GM18502 (cell line): ENCODE measurements around the gene KCNQ5.
"Not testable (repeated sequence)": the region's sequence is repeated elsewhere in the genome, so short reads cannot be mapped to it uniquely, and the experiment has no call there.

Experiments used
- ATAC-seq: cut with Tn5 transposase; IDR thresholded peaks from one replicate; pipeline ENCODE4 v1.9.1; 2021; ENCODE audit warnings: mild to moderate bottlenecking; ENCODE audit not compliant: unreplicated experiment, poor library complexity

KCNQ5 gene

GRCh38 chr6:72873433-72873832 is 251.6 kb downstream of the KCNQ5 start:
- no peak for ATAC-seq

DNA sequence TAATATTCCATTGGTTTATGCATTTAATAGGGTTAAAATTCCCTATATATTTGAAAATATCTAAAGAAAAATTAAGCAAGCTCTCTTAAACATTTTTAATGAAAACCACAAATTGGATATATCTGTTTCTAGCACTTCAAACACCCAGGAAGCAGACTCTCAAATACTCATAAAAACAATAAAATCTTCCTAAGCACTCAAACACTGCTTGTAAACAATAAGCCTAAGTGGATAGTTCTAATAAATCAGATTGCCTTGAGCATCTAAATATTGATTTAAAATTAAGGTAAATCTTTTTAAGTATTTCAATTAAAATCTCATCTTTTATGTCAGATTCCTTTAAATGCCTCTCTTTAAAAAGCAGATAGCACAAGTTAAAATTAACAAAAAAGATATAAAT is 254.4 kb downstream of the KCNQ5 start:
- no peak for ATAC-seq

GRCh38 chr6:72886170-72886569 is 264.3 kb downstream of the KCNQ5 start:
- ATAC-seq: no peak

GRCh38 chr6:72890233-72890632 is 268.4 kb downstream of the KCNQ5 start:
- ATAC-seq: no peak

GRCh38 chr6:72890671-72891070 is 268.8 kb downstream of the KCNQ5 start:
- no peak for ATAC-seq

DNA sequence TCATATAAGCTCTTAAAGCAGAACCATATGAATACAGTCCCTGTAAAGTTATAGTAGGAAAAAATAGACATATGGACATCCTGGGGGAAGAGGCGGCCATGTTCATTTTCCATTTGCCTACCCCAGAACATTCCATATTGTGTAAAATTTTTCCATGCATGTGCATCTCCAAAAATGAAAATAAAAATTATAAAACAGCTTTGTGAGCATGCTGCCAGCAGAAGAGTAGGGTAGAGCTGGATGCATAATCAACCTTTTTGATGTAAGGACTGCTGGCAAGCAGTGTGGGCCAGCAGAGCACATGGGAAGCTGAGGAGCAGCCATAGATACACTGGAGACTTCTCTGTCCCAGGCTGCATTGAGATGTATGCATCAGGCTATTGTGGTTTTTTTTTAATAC is 271.0 kb downstream of the KCNQ5 start:
- ATAC-seq: no peak

DNA sequence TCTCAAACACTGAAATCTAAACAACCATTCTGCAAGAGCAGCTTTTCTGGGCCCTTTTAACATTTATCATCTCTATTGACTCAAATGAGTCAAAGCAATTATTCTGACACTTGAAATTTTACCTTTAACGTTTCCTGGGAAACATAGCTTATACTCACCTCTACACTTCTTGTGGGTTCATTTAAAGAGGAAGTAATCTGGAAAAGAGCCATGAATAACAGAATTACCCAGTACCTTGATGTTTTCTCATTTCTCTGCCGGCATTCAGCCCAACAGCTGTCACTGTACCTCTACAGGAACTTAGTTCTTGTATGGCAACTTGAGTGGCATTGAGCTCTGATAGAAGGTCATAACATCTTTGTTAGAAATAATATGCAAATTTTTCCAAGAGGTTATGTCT is 272.2 kb downstream of the KCNQ5 start:
- no peak for ATAC-seq

DNA sequence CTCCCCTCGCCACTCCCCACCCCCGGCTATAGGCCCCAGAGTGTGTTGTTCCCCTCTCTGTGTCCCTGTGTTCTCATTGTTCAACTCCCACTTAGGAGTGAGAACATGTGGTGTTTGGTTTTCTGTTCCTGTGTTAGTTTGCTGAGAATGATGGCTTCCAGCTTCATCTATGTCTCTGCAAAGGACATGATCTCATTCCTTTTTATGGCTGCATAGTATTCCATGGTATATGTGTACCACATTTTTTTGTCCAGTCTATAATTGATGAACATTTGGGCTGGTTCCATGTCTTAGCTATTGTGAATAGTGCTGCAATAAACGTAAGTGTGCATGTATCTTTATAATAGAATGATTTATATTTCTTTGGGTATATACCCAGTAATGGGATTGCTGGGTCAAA is 276.4 kb downstream of the KCNQ5 start:
- not testable (repeated sequence) for ATAC-seq

- no peak for ATAC-seq
Observed at GRCh38 chr6:72905705-72906478, 284.0 kb downstream of the KCNQ5 start.

DNA sequence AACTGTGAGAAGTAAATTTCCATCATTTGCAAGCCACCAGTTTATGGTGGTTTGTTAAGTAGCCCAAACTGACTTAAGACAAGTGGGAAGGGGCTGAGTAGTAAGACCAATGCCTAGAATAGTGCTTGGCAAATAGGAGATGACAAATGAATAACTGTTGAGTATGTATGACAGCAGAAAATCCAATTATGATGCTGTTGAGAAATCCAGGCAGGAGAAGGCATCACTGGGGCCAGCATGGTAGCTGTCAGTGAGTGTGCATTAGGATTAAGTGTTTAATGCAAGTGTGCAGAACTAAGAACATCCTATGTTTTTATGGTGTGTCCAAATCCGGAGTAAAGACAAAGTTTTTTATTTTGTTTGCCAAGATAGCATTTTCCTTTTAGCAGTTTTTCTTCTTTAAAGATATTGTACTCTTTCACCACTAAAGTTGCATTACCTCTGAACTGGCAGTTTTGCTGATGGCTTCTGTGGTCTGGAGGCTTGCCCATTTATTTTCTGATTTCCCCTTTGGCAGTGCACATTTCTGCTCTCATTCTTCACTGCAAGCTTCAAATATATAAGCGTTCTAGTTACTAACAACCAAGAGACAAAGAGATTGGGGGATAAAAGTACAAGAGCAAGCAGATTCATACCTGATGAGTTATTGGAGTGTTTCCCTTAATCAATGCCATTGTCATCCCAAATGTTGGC is 289.7 kb downstream of the KCNQ5 start:
- ATAC-seq: no peak

DNA sequence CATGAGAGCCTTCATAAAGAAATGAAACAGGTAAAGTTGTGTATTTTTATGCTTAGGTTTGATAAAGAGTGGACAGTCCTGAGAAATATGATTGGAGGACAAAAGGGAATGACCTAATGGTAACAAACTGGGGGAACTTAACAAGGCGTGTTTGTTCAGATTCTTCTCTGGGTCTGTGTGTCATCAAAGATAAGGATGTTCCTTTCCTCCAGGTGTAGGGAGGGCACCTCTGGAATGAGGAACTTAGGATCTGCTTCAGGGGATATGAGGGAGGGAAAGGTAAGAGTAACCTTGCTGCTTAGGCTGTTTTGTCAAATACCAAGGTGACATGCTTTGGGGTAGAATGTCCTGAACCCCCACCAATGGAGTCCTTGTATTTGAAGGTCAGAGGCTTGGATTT is 291.9 kb downstream of the KCNQ5 start:
- no peak for ATAC-seq

- no peak for ATAC-seq
Observed at GRCh38 chr6:72916298-72916697, 294.4 kb downstream of the KCNQ5 start.

GRCh38 chr6:72916906-72917305 is 295.0 kb downstream of the KCNQ5 start:
- no peak for ATAC-seq

DNA sequence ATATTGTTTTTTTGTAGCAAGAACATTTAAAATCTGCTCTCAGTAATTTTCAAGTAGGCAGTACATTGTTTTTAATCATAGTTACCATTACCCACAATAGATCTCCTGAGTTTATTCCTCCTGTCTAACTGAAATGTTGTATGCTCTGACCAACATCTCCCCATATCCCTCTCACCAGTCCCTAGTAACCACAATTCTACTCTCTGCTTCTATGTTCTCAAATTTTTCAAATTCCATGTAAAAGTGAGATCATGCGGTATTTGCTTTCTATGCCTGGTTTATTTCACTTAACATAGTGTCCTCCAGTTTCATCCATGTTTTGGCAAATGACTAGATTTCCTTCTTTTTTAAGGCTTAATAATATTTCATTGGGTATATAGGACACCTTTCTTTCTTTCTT is 300.5 kb downstream of the KCNQ5 start:
- ATAC-seq: no peak

GRCh38 chr6:72925136-72925535 is 303.3 kb downstream of the KCNQ5 start:
- no peak for ATAC-seq

DNA sequence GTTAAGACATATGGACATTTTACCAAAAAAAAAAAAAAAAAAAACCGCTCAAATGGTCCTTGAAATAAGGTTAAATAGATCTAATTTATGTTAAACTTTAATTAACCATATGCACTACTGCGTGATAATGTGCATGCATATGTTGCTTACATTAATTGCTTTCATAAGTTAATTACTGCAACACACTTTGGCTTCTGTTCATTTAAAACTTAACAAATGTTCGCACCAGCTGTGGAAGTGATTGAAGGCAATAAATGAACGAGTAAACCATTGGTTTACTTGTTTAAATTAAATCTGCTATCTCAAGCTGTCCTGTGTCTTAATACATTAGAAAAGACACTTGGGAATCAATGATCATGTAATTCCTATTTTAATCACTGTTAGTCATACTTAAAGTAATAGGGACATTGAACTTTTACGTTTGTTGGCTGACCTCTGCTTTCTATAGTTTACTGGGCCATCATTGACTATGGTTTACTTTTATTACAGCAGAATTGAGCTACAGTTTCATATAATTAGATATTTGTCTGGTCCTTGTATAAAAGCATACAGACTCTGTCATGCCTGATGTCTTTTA is 308.8 kb downstream of the KCNQ5 start:
- ATAC-seq: no peak

- ATAC-seq: no peak
Observed at GRCh38 chr6:72931325-72931887, 309.5 kb downstream of the KCNQ5 start.

DNA sequence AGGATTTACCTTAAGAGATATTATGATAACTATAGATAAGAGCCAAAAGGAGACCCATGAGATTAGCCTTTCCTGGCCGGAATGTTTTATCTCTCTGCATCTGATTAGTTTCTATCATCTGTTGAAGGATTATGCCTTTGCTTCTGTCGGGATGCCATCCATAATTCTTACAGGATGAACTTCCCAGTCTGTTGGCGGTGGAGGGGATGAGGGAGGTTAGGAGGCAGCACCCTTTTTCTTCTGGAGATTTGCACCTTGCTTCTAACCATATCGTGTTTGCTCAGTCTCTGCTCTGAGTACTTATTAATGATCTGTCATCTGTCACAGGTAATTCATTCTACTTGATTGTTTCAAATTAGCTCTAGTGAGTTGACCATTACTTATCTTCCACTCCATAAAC is 311.4 kb downstream of the KCNQ5 start:
- ATAC-seq: no peak

DNA sequence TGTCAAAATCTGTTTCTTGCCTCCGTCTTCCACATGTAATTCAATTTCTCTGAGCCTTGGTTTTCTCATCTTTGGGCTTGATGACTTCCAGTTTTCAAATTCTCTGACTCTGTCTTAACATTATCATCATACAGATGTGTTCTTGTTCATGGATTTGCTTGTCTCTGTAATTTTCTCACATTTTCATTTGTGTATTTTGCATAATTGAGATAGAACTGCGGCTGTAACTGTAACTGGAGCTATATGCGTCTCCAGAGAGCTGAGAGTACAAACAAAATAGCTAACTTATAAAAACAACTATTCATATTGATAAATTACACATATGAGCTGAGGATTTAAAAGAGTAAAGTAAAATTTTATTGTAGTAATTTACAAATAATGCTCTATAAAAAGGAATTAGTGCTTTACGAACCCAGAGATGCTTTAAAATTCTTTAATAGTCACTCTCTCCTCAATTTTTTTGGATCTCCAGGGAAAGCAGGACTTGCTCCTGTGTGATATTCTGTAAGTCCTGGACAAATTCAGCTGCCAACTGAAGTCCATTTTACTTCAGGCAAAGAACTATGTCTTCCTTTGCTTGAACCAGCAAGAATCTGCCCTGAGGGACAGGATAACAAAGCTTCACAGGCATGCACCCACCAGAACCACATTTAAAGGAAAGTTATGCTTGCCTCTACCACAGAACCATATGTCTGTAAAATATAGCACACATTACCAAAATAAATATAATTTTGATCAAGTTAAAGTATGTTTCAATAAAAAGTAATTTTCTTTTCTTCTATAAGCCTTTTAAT is 315.1 kb downstream of the KCNQ5 start:
- no peak for ATAC-seq

- ATAC-seq: no peak
Observed at GRCh38 chr6:72938104-72938503, 316.2 kb downstream of the KCNQ5 start.

GRCh38 chr6:72939004-72939403 is 317.1 kb downstream of the KCNQ5 start:
- ATAC-seq: no peak
